Airway epithelial cell (primary cell): Measurements from ENCODE around the gene SLC25A33. TPM values are rescaled to one million over a fixed set of nuclear protein-coding genes. Genes with fewer than 3 reads are reported as not detected.

Experiments used
- total RNA-seq: library from RNA; depleted of rRNA; stranded (reverse); fragments of >200 nt; gene quantifications from 2 replicates; pipeline ENCODE4 v1.2.3, GENCODE V29; 2015

Gene SLC25A33
- total RNA-seq = 5.0 and 7.8 TPM in 2 replicates

GRCh38 chr1:9539165-9539828, at the start of gene SLC25A33:
Gene SLC25A33, plus strand, starts transcription at chr1:9539465. Its CDS starts 227 bp downstream, at chr1:9539692.

GRCh38 chr1:9588551-9589143, 49.4 kb downstream of the SLC25A33 start, which contains the start of gene TMEM201:
Gene TMEM201, plus strand, starts transcription at chr1:9588911. Its CDS starts 20 bp downstream, at chr1:9588931.

Other genes with a start within 250 kb of the SLC25A33 start
- 11.3 and 19.6 TPM in 2 replicates for gene SPSB1, start 246.6 kb upstream of the SLC25A33 start, total RNA-seq
- 9.7 and 10.8 TPM in 2 replicates for gene TMEM201, start 49.4 kb downstream of the SLC25A33 start, total RNA-seq
- gene PIK3CD, start 112.3 kb downstream of the SLC25A33 start, total RNA-seq = 6.8 and 10.0 TPM in 2 replicates